Endothelial cell of umbilical vein (primary cell): Measurements from ENCODE around the gene FILIP1. TPM values are rescaled to one million over a fixed set of nuclear protein-coding genes. Genes with fewer than 3 reads are reported as not detected.

ENCODE experiments used
- BruUV-seq: library from RNA; stranded (reverse); fragments of 400-500 nt; replicated peaks from 2 replicates; lab custom pipeline; 2021; lab: Mats Ljungman, UMichigan
- CTCF ChIA-PET: fragments of 300-600, 350-600 bp; sonication (Branson Sonifier 250); formaldehyde crosslinking; loops from one replicate; lab custom pipeline; 2021; ENCODE audit warnings: antibody characterized with exemption, inconsistent platforms; lab: Charles Lee
- POLR2A ChIA-PET: fragments of 300-600, 350-600 bp; sonication (Branson Sonifier 250); formaldehyde crosslinking; loops from one replicate; lab custom pipeline; 2021; ENCODE audit warnings: antibody characterized with exemption, inconsistent platforms; lab: Charles Lee
- DNase-seq: peaks from one replicate; pipeline ENCODE4 v3.0.0-alpha.2; 2011; ENCODE audit warnings: low read depth, low spot score
- FAIRE-seq: peaks from 2 replicates; lab custom pipeline; 2011; peaks lifted over from hg19 to GRCh38; lab: Jason Lieb, UNC
- H2AFZ ChIP-seq: 2 replicates; pipeline ENCODE4 v1.6.0; 2012; ENCODE audit warnings: low read depth, low read length, control low read depth, inconsistent platforms
- H3K27ac ChIP-seq: 2 replicates; pipeline ENCODE4 v1.5.1; 2011; ENCODE audit warnings: low read depth, mild to moderate bottlenecking, control low read depth, low read length, moderate library complexity; ENCODE audit not compliant: insufficient read depth
- H3K27me3 ChIP-seq, 2 experiments: 2 replicates each; pipeline versions ENCODE4 v1.6.0 to v1.6.1; 2011; ENCODE audit warnings: low read length in 2 of 2, mixed read lengths in 1 of 2; ENCODE audit not compliant: control insufficient read depth in 2 of 2, insufficient read depth in 2 of 2
- H3K36me3 ChIP-seq, 2 experiments: 2 replicates in 1 of 2; 3 replicates in 1 of 2; pipeline ENCODE4 v1.5.1; 2011; ENCODE audit warnings: low read length in 2 of 2, mild to moderate bottlenecking in 1 of 2, moderate library complexity in 1 of 2; ENCODE audit not compliant: control insufficient read depth in 2 of 2, insufficient read depth in 2 of 2; ENCODE audit errors: extremely low read depth in 1 of 2
- H3K4me1 ChIP-seq: 3 replicates; pipeline ENCODE4 v1.5.1; 2011; ENCODE audit warnings: mild to moderate bottlenecking, low read length; ENCODE audit not compliant: control insufficient read depth, insufficient read depth; ENCODE audit errors: extremely low read depth
- H3K4me2 ChIP-seq: 2 replicates; pipeline ENCODE4 v1.6.1; 2011; ENCODE audit warnings: low read length, control low read depth, mixed read lengths; ENCODE audit not compliant: insufficient read depth
- H3K4me3 ChIP-seq, 3 experiments: fragments of 200-600 bp in 1 of 3; sonication (generic), shearing (Covaris generic) in 1 of 3; replicated peaks in 1 of 3; 2 replicates each; pipeline ENCODE4 v1.5.1; 2011 to 2016; ENCODE audit warnings: control low read depth in 3 of 3, low read length in 3 of 3, mild to moderate bottlenecking in 2 of 3, inconsistent platforms in 1 of 3, low read depth in 1 of 3, moderate library complexity in 1 of 3; ENCODE audit not compliant: insufficient read depth in 1 of 3
- H3K79me2 ChIP-seq: 2 replicates; pipeline ENCODE4 v1.6.0; 2012; ENCODE audit warnings: low read length, inconsistent platforms; ENCODE audit not compliant: control insufficient read depth, insufficient read depth
- H3K9ac ChIP-seq: replicated peaks from 2 replicates; pipeline ENCODE3; 2011; ENCODE audit warnings: low read length, control low read depth; ENCODE audit not compliant: insufficient read depth; ENCODE audit errors: extremely low read depth
- H3K9me1 ChIP-seq: replicated peaks from 3 replicates; pipeline ENCODE4 v1.6.0; 2011; ENCODE audit warnings: mild to moderate bottlenecking, low read length; ENCODE audit not compliant: control insufficient read depth, insufficient read depth; ENCODE audit errors: extremely low read depth
- H3K9me3 ChIP-seq: replicated peaks from 2 replicates; pipeline ENCODE4 v1.5.1; 2012; ENCODE audit warnings: low read length, inconsistent platforms; ENCODE audit not compliant: control insufficient read depth, insufficient read depth
- H4K20me1 ChIP-seq: replicated peaks from 2 replicates; pipeline ENCODE3; 2011; ENCODE audit warnings: mild to moderate bottlenecking, low read length; ENCODE audit not compliant: control insufficient read depth, insufficient read depth; ENCODE audit errors: extremely low read depth
- CTCF ChIP-seq, 2 donors: IDR thresholded peaks; 1 replicate in 1 of 2; 2 replicates in 1 of 2; pipeline ENCODE4 v1.5.1; 2011; ENCODE audit warnings: low read length in 2 of 2, mild to moderate bottlenecking in 2 of 2, moderate library complexity in 2 of 2, control low read depth in 1 of 2, inconsistent platforms in 1 of 2, low read depth in 1 of 2; ENCODE audit not compliant: insufficient read depth in 1 of 2; ENCODE audit errors: extremely low read depth in 1 of 2
- EZH2 ChIP-seq: IDR thresholded peaks from 2 replicates; pipeline ENCODE4 v1.6.1; 2012; ENCODE audit warnings: borderline replicate concordance, low read depth, mild to moderate bottlenecking, moderate library complexity, low read length, inconsistent platforms; ENCODE audit not compliant: severe bottlenecking
- FOS ChIP-seq: IDR thresholded peaks from 2 replicates; pipeline ENCODE4 v1.6.1; 2011; ENCODE audit warnings: mild to moderate bottlenecking, low read length, moderate library complexity, borderline replicate concordance; ENCODE audit not compliant: insufficient read depth
- GATA2 ChIP-seq: IDR thresholded peaks from 2 replicates; pipeline ENCODE4 v1.7.0; 2011; ENCODE audit warnings: low read depth, mild to moderate bottlenecking, moderate library complexity, mixed read lengths, low read length; ENCODE audit not compliant: insufficient read length, insufficient read depth
- JUN ChIP-seq: IDR thresholded peaks from 2 replicates; pipeline ENCODE4 v1.6.1; 2011; ENCODE audit warnings: borderline replicate concordance, low read depth; ENCODE audit not compliant: insufficient read length, insufficient read depth
- MAX ChIP-seq: IDR thresholded peaks from 2 replicates; pipeline ENCODE4 v1.6.1; 2011; ENCODE audit not compliant: insufficient read depth, insufficient read length
- MYC ChIP-seq: IDR thresholded peaks from one replicate; pipeline ENCODE4 v1.6.1; 2011; ENCODE audit warnings: mild to moderate bottlenecking, low read depth, low read length
- POLR2A ChIP-seq: IDR thresholded peaks from 2 replicates; pipeline ENCODE4 v1.6.1; 2012; ENCODE audit warnings: low read depth, mild to moderate bottlenecking, control low read depth, low read length
- POLR2AphosphoS5 ChIP-seq: IDR thresholded peaks from 2 replicates; pipeline ENCODE4 v1.6.1; 2012; ENCODE audit warnings: low read depth, mild to moderate bottlenecking, control low read depth, low read length, moderate library complexity; ENCODE audit not compliant: insufficient read depth
- dilution Hi-C: fragments of 300-500 bp; cut with MboI; formaldehyde crosslinking; loops from one replicate; pipeline ENCODE4 v1.15.0; 2019; ENCODE audit warnings: low sequenced_read_pairs; ENCODE audit not compliant: extremely low pct_ligation_motif_present
- intact Hi-C: fragments of 100-400 bp; cut with micrococcal nuclease; formaldehyde crosslinking; loops from one replicate; pipeline ENCODE4 v1.10.0; 2022
- polyA plus RNA-seq, 4 experiments: library from polyadenylated mRNA; depleted of rRNA in 3 of 4; stranded (reverse) in 3 of 4; unstranded in 1 of 4; fragments of >200 nt; gene quantifications; 2 replicates each; pipeline versions ENCODE4 v1.2.1 to v1.2.3, GENCODE V29; 2011 to 2012; ENCODE audit warnings: missing spikeins in 1 of 4
- total RNA-seq: library from RNA; stranded (reverse); gene quantifications from 2 replicates; pipeline ENCODE4 v1.2.3, GENCODE V29; 2021

Gene FILIP1
- total and polyA plus RNA-seq, 2 donors (not counting 3 experiments of a cell fraction or from before 2014, with no cell fraction given) = 2.8 to 13.7 TPM

- intact Hi-C loops (no loop called here), dilution Hi-C loops (no loop called here)
- H4K20me1 ChIP-seq = no peaks in the 10 kb centered on the region
- no peaks in the 10 kb centered on the region for H3K79me2 ChIP-seq
- no peak overlapping the region for H3K9ac ChIP-seq
- H3K4me2 ChIP-seq = no peak overlapping the region
- BruUV-seq = no TSS peak
- no peak for TF ChIP-seq GATA2
- TF ChIP-seq MYC = no peak
- no peak for TF ChIP-seq MAX
- no peak for TF ChIP-seq JUN
- TF ChIP-seq POLR2AphosphoS5 = no peak
- TF ChIP-seq POLR2A = no peak
- no peak for TF ChIP-seq CTCF (IDR thresholded peaks at IDR 0.05; ENCODE audit: extremely low read depth in 1 of 2, insufficient read depth in 1 of 2, low read depth in 1 of 2, low read length in 2 of 2)
- TF ChIP-seq EZH2 = no peak
- no peak for TF ChIP-seq FOS
- no peak overlapping the region for H2AFZ ChIP-seq
- peaks cover 2% of the 10 kb centered on the region for H3K4me1 ChIP-seq
- DNase-seq = no peak
- no peaks in the 10 kb centered on the region for H3K9me3 ChIP-seq
- no peak overlapping the region for H3K4me3 ChIP-seq
- H3K9me1 ChIP-seq = no peaks in the 10 kb centered on the region
- CTCF ChIA-PET = no interaction called here
- no peaks in the 10 kb centered on the region for H3K36me3 ChIP-seq
- POLR2A ChIA-PET = no interaction called here
- no peak overlapping the region for H3K27ac ChIP-seq
- FAIRE-seq = no peak
- no peaks in the 10 kb centered on the region for H3K27me3 ChIP-seq
Measured at GRCh38 chr6:75463908-75464307, 29.7 kb downstream of the FILIP1 start.
